Suprapubic skin (tissue), 3 donors: Measurements from ENCODE around the gene IFNA4.

Experiments
- CTCF ChIP-seq, 2 donors: fragments of 200-600 bp in 1 of 2; fragments of 450-650 bp in 1 of 2; sonication (generic) in 1 of 2; IDR thresholded peaks; one replicate each; pipeline ENCODE4 v1.5.1; 2016 to 2019; ENCODE audit warnings: antibody characterized with exemption in 2 of 2, mild to moderate bottlenecking in 1 of 2, moderate library complexity in 1 of 2
- POLR2A ChIP-seq, 2 donors: fragments of 450-650 bp; IDR thresholded peaks; one replicate each; pipeline ENCODE4 v1.6.1; 2017; ENCODE audit warnings: antibody characterized with exemption in 2 of 2, mild to moderate bottlenecking in 2 of 2, moderate library complexity in 2 of 2

- TF ChIP-seq CTCF (IDR thresholded peaks at IDR 0.05) (no peak), POLR2A (IDR thresholded peaks at IDR 0.05) (no peak)
These were observed 16.0 kb downstream of the IFNA4 start for GRCh38 chr9:21171351-21171750.
